Cardiac fibroblast (primary cell): ENCODE data around the gene IPP.
"Not testable (repeated sequence)": the region's sequence is repeated elsewhere in the genome, so short reads cannot be mapped to it uniquely, and the experiment has no call there.

ENCODE experiments used
- DNase-seq, 2 donors: peaks; one replicate each; pipeline versions ENCODE4 v3.0.0 to v3.0.0-alpha.2; 2010; ENCODE audit warnings: low read depth in 2 of 2
- H3K4me3 ChIP-seq, 2 donors: replicated peaks in 1 of 2; 1 replicate in 1 of 2; 2 replicates in 1 of 2; pipeline ENCODE4 v1.5.1; 2011; ENCODE audit warnings: low read depth in 2 of 2, low read length in 2 of 2, mild to moderate bottlenecking in 2 of 2, moderate library complexity in 1 of 2
- TF ChIP-seq, protein P1 (sequence below): IDR thresholded peaks from one replicate; pipeline ENCODE4 v1.5.1; 2011; ENCODE audit warnings: low read depth, mild to moderate bottlenecking, low read length, inconsistent platforms

The IPP gene

DNA sequence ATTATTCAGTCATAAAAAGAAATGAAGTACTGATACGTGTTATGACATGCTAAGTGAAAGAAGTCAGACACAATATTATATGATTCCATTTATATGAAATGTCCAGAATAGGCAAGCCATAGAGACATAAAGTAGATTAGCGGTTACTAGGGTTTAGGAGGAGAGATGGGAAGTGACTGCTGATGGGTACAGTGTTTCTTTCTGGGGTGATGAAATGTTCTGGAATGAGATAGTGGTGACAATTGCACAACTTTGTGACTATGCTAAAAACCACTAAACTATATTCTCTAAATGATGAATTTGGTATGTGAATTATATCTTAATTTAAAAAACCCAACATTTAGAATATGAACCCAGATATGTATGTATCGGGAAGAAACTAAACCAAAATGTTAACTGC is 27.6 kb downstream of the IPP start:
- TF ChIP-seq, protein P1, sequence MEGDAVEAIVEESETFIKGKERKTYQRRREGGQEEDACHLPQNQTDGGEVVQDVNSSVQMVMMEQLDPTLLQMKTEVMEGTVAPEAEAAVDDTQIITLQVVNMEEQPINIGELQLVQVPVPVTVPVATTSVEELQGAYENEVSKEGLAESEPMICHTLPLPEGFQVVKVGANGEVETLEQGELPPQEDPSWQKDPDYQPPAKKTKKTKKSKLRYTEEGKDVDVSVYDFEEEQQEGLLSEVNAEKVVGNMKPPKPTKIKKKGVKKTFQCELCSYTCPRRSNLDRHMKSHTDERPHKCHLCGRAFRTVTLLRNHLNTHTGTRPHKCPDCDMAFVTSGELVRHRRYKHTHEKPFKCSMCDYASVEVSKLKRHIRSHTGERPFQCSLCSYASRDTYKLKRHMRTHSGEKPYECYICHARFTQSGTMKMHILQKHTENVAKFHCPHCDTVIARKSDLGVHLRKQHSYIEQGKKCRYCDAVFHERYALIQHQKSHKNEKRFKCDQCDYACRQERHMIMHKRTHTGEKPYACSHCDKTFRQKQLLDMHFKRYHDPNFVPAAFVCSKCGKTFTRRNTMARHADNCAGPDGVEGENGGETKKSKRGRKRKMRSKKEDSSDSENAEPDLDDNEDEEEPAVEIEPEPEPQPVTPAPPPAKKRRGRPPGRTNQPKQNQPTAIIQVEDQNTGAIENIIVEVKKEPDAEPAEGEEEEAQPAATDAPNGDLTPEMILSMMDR: no peak
- DNase-seq: peak; percentile 55 to 57
- no peak overlapping the region for H3K4me3 ChIP-seq

DNA sequence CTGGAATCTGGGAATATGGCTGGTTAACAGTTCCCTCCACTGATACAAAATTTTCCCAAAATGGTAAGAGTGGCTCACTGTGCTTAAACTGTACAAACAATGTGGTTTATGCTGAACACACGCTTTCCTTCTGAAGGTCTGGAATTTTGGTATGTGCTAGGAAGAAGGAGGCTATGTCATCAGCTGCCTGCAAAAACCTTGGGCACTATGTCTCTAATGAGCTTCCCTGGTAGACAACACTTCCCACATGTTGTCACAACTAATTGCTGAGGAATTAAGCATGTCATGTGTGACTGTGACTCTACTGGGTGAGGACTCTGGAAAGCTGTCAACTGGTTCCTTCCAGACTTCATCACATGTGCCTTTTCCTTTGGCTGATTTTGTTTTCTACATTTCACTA is 29.2 kb downstream of the IPP start:
- DNase-seq: peak; percentile 24 to 26
- no peak overlapping the region for H3K4me3 ChIP-seq
- TF ChIP-seq, protein P1: no peak

DNA sequence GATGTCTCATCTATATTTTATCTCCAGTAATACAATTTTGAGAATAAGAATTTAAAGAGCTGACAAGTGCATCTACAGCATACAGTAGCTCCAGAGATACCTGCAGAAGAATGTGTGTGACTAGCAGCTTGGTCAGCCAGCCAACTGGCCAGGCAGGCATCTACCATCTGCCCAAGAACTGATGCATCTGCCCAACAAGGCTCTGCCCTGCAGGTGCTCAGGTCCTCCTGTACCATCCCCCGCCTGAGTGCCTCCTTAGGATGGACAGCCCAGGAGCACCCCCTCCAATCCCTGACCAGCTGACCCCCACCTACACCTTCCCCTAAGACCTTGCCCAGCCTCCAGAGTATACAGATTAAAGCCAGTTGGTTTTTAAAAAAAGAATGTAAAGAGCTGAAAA is 32.2 kb downstream of the IPP start:
- no peak overlapping the region for H3K4me3 ChIP-seq
- no peak for DNase-seq
- TF ChIP-seq, protein P1: no peak

DNA sequence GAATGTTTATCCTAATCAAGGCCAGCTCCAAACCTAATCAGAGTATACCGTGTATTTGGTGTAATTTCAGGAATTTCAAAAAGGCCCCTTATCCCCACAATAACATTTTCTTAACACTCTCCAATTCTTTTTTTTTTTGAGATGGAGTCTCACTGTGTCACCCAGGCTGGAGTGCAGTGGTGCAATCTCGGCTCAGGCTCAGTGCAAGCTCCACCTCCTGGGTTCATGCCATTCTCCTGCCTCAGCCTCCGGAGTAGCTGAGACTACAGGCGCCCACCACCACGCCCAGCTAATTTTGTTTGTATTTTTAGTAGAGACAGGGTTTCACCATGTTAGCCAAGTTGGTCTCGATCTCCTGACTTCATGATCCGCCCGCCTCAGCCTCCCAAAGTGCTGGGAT is 33.1 kb downstream of the IPP start:
- H3K4me3 ChIP-seq: not testable (repeated sequence)
- peak; percentile 15 to 61 for DNase-seq

DNA sequence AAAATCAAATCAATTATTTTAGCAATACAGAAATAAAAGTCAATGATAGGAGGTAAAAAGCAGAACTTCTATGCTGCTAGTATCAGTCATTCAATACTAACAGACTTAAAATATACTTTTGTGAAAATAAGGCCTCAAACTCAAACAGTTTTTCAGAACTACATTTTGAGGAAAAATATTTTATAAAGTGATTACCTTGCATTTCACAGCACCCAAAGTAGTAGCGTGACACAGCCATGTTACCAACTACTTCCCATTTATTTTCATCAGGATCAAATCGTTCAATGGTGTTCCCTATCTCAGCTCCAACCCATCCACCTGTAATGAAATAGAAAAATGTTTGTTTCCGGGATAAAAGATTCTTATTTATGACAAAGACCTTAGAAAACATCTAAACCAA is 33.8 kb downstream of the IPP start:
- H3K4me3 ChIP-seq: no peak overlapping the region
- DNase-seq: no peak
- TF ChIP-seq, protein P1: no peak

DNA sequence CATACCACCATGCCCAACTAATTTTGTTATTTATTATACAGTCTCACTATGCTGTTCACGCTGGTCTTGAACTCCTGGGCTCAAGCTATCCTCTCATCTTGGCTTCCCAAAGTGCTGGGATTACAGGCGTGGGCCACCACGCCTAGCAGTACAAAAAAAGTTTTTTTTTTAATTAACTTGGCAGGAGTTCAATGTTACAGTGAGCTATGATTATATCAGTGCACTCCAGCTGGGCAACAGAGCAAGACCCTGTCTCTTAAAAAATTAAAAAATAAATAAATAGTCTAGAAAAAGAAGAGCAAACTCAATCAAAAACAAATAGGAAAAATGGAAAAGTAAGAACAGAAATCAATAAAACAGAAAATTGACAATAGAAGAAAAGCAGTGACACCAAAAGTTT is 36.7 kb downstream of the IPP start:
- TF ChIP-seq, protein P1: no peak
- DNase-seq: no peak
- H3K4me3 ChIP-seq: no peak overlapping the region

DNA sequence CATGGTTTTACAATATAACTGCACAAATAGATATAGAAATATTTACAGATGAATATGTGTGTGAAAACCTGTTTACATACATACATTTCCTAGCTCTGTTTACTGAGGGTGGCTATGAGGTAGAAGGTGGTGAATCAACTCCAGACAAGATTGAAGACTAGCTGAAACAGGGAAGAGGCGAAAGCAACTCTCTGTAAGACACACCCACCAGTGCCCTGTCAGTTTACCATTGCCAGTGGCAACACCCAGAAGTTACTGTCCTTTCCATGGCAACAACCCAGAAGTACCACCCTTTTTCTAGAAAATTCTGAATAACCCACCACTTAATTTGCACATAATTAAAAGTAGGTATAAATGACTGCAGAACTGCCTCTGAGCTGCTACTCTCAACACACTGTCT is 45.8 kb downstream of the IPP start:
- TF ChIP-seq, protein P1: no peak
- no peak overlapping the region for H3K4me3 ChIP-seq
- no peak for DNase-seq
